ENCODE results near the gene EXOSC9.
"Not testable (repeated sequence)": the region's sequence is repeated elsewhere in the genome, so short reads cannot be mapped to it uniquely, and the experiment has no call there.

The EXOSC9 gene, protein sequence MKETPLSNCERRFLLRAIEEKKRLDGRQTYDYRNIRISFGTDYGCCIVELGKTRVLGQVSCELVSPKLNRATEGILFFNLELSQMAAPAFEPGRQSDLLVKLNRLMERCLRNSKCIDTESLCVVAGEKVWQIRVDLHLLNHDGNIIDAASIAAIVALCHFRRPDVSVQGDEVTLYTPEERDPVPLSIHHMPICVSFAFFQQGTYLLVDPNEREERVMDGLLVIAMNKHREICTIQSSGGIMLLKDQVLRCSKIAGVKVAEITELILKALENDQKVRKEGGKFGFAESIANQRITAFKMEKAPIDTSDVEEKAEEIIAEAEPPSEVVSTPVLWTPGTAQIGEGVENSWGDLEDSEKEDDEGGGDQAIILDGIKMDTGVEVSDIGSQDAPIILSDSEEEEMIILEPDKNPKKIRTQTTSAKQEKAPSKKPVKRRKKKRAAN

DNA sequence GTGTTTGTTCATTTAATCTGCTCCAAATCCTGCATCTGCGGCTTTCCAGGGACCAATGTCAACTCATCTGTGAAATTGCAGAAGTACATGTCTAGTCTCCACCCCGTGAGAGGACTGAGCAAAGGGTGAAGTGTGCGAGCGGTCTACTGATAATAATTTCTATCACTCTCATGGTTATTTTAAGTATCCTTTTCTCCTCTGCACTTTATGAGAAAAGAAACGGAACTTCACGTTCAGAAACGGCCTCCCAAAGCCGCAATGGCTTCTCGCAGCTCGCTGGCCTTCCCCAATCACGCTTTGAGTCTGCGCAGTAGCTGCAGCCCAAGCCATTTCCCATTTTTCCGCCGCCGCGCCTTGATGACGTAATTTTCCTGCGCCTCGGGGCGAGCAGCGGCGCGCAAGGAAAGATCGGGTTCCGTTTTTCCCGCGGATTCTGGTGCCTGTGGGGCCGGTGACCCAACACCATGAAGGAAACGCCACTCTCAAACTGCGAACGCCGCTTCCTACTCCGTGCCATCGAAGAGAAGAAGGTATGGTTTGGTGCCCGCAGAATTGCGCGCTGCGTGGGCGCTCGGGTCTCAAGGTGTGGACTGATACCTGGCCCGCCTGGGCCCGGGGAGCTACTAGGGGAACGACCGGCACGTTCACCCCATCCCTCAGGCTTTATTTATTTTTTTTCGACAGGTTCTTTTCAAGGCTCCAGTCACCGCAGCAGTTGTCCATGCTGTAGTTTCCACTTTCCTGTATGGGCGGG lies at the start of gene EXOSC9:
EXOSC9 (plus strand) TSS at position 363 of the 754 bp plus-strand sequence; CDS start at position 465, 102 bp downstream.
- DNase-seq (ENCODE audit: low read depth) = peak; percentile 97
- H3K4me3 ChIP-seq (ENCODE audit: low read depth, low read length) = peak within 1 kb of the TSS; percentile 96
- no peak for TF ChIP-seq CTCF (IDR thresholded peaks at IDR 0.05; ENCODE audit: insufficient read depth, low read depth, low read length, missing control alignments)

- H3K4me3 ChIP-seq (ENCODE audit: low read depth, low read length); DNase-seq (ENCODE audit: low read depth): not testable (repeated sequence)
Measured at GRCh38 chr4:121752142-121752541, 49.0 kb upstream of the EXOSC9 start.

DNA sequence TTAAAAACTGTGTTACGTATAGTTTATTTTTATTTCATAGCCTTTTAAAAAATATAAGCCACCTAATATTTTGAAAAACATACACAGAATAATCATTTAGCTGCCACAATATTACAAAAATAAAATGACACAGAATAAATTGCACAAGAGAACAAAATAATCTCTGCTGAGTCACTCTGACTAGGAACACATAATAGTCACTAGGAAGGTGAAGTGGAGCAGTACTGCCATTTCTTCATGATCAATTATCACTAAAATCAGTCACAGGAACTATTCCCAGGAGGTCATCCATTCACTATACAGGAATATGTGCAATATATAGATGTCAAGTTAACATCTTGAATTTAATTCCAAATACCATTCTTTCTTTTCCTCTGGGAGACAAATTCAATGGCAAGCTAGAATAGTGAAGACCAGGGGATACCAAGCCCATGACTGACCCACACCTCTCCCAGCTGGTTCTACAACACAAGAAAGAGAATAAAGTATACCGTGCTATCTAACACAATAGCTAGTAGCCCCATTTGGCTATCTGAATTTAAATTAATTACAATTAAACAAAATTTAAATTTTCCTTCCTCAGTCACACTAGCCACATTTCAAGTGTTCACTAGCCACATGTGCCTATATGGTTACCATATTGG lies 42.1 kb upstream of the EXOSC9 start:
- H3K4me3 ChIP-seq (ENCODE audit: low read depth, low read length) = no peak overlapping the region
- DNase-seq (ENCODE audit: low read depth) = no peak
- TF ChIP-seq CTCF (IDR thresholded peaks at IDR 0.05; ENCODE audit: insufficient read depth, low read depth, low read length, missing control alignments) = no peak

DNA sequence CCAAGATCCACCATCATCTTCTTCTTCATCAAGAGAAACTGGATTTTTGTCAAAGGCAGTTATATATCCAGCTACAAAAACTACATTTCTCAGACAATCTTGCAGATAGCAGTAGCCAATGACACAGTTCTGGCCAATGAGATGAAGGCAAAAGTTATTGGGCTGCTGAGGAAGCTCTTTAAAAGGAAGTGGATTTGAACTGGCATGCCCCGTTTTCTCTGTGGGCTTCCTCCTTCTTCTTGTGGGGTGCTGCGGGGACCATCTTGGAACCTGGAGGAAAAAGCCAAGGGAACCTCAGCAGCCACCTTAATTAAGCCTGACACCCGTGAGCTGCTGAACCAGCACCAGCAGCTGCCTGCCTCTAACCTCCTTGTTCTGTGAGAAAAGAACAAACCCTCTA lies 40.9 kb upstream of the EXOSC9 start:
- H3K4me3 ChIP-seq (ENCODE audit: low read depth, low read length) = no peak overlapping the region
- no peak for TF ChIP-seq CTCF (IDR thresholded peaks at IDR 0.05; ENCODE audit: insufficient read depth, low read depth, low read length, missing control alignments)
- DNase-seq (ENCODE audit: low read depth) = no peak

- no peak for DNase-seq (ENCODE audit: low read depth)
- no peak for TF ChIP-seq CTCF (IDR thresholded peaks at IDR 0.05; ENCODE audit: insufficient read depth, low read depth, low read length, missing control alignments)
- no peak overlapping the region for H3K4me3 ChIP-seq (ENCODE audit: low read depth, low read length)
Measured at GRCh38 chr4:121764303-121764701, 36.8 kb upstream of the EXOSC9 start.

DNA sequence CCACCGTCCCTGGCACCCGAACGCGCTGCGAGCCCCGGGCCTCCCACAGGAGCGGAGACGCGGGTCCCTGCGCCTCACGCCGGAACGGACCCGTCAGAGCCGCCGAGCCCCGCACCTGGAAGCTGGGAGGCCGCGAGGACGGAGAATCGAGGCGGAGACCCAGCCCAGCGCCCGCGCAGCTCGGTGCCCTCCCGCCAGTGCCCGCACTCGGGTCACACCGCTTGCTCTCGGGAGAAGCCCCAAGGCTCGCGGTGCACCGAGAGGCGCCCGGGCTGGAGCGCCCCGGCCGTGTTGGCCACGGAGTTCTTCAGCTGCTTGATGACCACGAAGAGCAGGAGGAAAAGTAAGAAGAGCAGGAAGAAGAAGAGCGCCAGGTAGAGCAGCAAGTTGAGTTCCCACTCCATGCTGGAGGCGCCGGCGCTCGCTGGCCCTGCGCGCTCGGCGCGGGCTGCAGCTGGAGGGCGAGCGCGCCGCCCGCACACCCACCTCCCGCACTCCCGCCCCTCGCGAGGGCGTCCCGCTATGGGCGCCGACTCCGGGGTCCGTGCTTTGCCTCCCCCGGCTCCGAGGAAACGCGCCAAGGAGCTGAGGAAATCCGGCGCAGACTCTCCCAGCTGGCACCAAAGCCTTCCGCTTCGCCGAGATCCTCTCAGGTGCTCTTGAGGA lies 36.3 kb upstream of the EXOSC9 start, which contains the start of gene SMIM43:
SMIM43 (minus strand) TSS at position 463 of the 666 bp plus-strand sequence; CDS start at position 404, 59 bp downstream.
- no peak for TF ChIP-seq CTCF (IDR thresholded peaks at IDR 0.05; ENCODE audit: insufficient read depth, low read depth, low read length, missing control alignments)
- no peak for DNase-seq (ENCODE audit: low read depth)
- H3K4me3 ChIP-seq (ENCODE audit: low read depth, low read length) = no peak within 1 kb of the TSS; the same call in 1 of the 2 replicates
